Activated naive CD4-positive, alpha-beta T cell treated with anti-CD3 and anti-CD28 coated beads for 36 hours (primary cell): ENCODE data around the gene SFPQ. TPM values are rescaled to one million over a fixed set of nuclear protein-coding genes. Genes with fewer than 3 reads are reported as not detected.
"Not testable (repeated sequence)": the region's sequence is repeated elsewhere in the genome, so short reads cannot be mapped to it uniquely, and the experiment has no call there.

ENCODE experiments used
- CTCF ChIA-PET: fragments of 350-600 bp; sonication (Branson Sonifier 250); formaldehyde crosslinking; loops from one replicate; lab custom pipeline; 2021; ENCODE audit warnings: antibody characterized with exemption; lab: Charles Lee
- DNase-seq: peaks from one replicate; pipeline ENCODE4 v3.0.0-alpha.2; 2020
- H3K27ac Mint-ChIP-seq: one replicate; pipeline ENCODE4 v1.8.0; 2021; ENCODE audit warnings: mild to moderate bottlenecking, mixed read lengths
- H3K27me3 Mint-ChIP-seq: one replicate; pipeline ENCODE4 v1.8.0; 2021; ENCODE audit warnings: low read depth, mixed read lengths
- H3K36me3 Mint-ChIP-seq: one replicate; pipeline ENCODE4 v1.8.0; 2021; ENCODE audit warnings: low read depth, mixed read lengths
- H3K4me1 Mint-ChIP-seq: one replicate; pipeline ENCODE4 v1.8.0; 2021; ENCODE audit warnings: low read depth, mixed read lengths
- H3K4me3 Mint-ChIP-seq: one replicate; pipeline ENCODE4 v1.8.0; 2021; ENCODE audit warnings: mild to moderate bottlenecking, moderate library complexity, mixed read lengths
- H3K9me3 Mint-ChIP-seq: one replicate; pipeline ENCODE4 v1.8.0; 2021; ENCODE audit warnings: mixed read lengths
- intact Hi-C: fragments of 100-400 bp; cut with micrococcal nuclease; formaldehyde crosslinking; loops from one replicate; pipeline ENCODE4 v1.15.1; 2023
- total RNA-seq, 2 experiments: library from RNA; stranded (reverse); gene quantifications; one replicate each; pipeline ENCODE4 v1.2.3, GENCODE V29; 2021

Gene SFPQ
- total RNA-seq, 2 experiments from 2014 or later, result 260 to 269 TPM

DNA sequence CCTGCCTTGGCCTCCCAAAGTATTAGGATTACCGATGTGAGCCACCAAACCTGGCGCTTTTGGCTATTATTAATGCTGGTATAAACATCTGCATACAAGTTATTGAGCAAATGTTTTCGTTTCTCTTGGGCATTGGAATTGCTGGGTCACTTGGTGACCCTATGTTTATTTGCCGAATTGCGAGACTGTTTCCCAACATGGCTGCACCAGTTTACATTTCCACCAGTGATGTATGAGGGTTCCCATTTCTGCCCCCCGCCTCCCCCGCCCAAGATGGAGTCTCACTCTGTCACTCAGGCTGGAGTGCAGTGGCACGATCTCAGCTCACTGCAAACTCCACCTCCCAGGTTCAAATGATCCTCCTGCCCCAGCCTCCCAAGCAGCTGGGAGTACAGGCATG is 20.9 kb downstream of the SFPQ start:
- H3K9me3 Mint-ChIP-seq, result no peaks in the 10 kb centered on the region
- no peak overlapping the region for H3K4me3 Mint-ChIP-seq
- no peak overlapping the region for H3K27ac Mint-ChIP-seq
- CTCF ChIA-PET, result interaction anchor here (0.6 kb wide), 1 partner anchor 28 kb away, joined by 3 read pairs; no protein-coding TSS in a partner anchor
- H3K36me3 Mint-ChIP-seq, result peaks cover 13% of the 10 kb centered on the region
- no peaks in the 10 kb centered on the region for H3K27me3 Mint-ChIP-seq
- intact Hi-C loops, result no loop called here
- H3K4me1 Mint-ChIP-seq, result no peaks in the 10 kb centered on the region
- DNase-seq, result no peak

DNA sequence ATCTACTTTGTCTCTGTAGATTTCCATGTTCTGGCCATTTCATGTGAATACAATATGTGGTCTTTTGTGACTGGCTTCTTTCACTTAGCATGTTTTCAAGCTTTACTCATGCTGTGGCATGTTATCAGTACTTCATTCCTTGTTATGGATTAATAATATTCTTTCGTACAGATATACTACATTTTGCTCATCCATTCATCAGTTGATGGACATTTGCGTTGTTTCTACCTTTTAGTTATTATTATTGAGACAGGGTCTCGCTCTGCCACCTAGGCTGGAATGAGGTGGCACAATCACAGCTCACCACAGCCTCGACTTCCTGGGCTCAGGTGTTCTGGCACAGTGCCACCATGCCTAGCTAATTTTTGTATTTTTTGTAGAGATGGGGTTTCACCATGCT is 21.4 kb downstream of the SFPQ start:
- CTCF ChIA-PET, result interaction anchor here (0.6 kb wide), 1 partner anchor 28 kb away, joined by 3 read pairs; no protein-coding TSS in a partner anchor
- H3K27me3 Mint-ChIP-seq, result no peaks in the 10 kb centered on the region

GRCh38 chr1:35164893-35165292 is 28.1 kb downstream of the SFPQ start:
- no peaks in the 10 kb centered on the region for H3K4me1 Mint-ChIP-seq
- no peak overlapping the region for H3K4me3 Mint-ChIP-seq

More for the DNA sequence above, 21.4 kb downstream of the SFPQ start:
- no peak for DNase-seq
- Mint-ChIP-seq H3K27ac (no peak overlapping the region), H3K36me3 (peaks cover 12% of the 10 kb centered on the region), H3K9me3 (no peaks in the 10 kb centered on the region), H3K4me1 (no peaks in the 10 kb centered on the region), H3K4me3 (no peak overlapping the region)
- intact Hi-C loops, result no loop called here

GRCh38 chr1:35151220-35151619 is 41.7 kb downstream of the SFPQ start:
- no peaks in the 10 kb centered on the region for H3K27me3 Mint-ChIP-seq
- intact Hi-C loops, result no loop called here

More at GRCh38 chr1:35164893-35165292, 28.1 kb downstream of the SFPQ start:
- intact Hi-C loops, result no loop called here
- H3K27ac Mint-ChIP-seq, result no peak overlapping the region
- DNase-seq, result no peak
- H3K9me3 Mint-ChIP-seq, result peaks cover 8% of the 10 kb centered on the region
- CTCF ChIA-PET, result interaction anchor here (0.6 kb wide), 1 partner anchor 1559 kb away, joined by 3 read pairs; no protein-coding TSS in a partner anchor
- no peaks in the 10 kb centered on the region for H3K27me3 Mint-ChIP-seq
- peaks cover 2% of the 10 kb centered on the region for H3K36me3 Mint-ChIP-seq

GRCh38 chr1:35145892-35146549 is 46.9 kb downstream of the SFPQ start:
- H3K27me3 Mint-ChIP-seq, H3K27ac Mint-ChIP-seq, CTCF ChIA-PET, H3K9me3 Mint-ChIP-seq, H3K4me3 Mint-ChIP-seq, intact Hi-C loops, H3K36me3 Mint-ChIP-seq: not testable (repeated sequence)
- peak; percentile 10 for DNase-seq
- H3K4me1 Mint-ChIP-seq, result peaks cover 12% of the 10 kb centered on the region

More at GRCh38 chr1:35151220-35151619, 41.7 kb downstream of the SFPQ start:
- no peak overlapping the region for H3K27ac Mint-ChIP-seq
- H3K4me3 Mint-ChIP-seq, result no peak overlapping the region
- CTCF ChIA-PET, result no interaction called here
- no peaks in the 10 kb centered on the region for H3K36me3 Mint-ChIP-seq
- no peak for DNase-seq
- peaks cover 5% of the 10 kb centered on the region for H3K4me1 Mint-ChIP-seq
- no peaks in the 10 kb centered on the region for H3K9me3 Mint-ChIP-seq

DNA sequence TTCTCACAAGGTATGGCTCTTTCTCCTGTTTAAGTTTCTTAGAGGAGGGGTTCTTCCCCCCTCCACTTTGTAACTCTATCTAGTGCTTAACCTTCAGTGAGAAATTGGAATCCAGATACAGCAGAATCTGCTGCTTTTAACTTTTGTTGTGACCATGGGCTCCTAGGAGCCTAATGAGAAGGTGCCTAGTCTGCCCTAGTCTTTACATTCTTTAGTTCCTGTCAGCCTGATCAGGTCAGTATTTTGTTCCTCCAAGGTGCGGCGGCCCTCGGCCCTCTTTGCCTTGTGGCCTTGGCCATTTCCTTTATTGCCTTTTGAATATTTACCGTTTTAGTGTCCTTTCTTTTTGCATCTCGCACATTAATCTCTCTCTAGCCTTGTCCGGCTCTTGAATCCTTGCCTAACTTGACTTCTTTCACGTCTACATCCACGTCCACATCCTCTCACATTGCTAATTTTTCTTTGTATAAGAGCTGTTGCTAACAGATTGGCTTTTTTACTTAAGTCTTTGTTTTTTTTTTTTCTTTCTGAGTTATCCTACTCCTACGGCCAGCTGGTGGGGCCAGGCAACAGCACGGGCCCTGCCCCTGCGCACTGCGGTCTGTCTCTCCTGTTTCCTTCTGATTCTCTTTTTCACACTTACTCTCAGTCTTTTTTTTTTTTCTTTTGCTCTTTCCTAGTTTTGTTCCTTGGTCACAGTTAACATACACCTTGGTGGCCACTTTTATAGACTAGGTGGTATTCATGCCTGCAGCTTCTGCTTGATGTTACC is 49.0 kb downstream of the SFPQ start:
- H3K4me3 Mint-ChIP-seq, result no peak overlapping the region
- no peak overlapping the region for H3K27ac Mint-ChIP-seq
- H3K9me3 Mint-ChIP-seq, result no peaks in the 10 kb centered on the region
- CTCF ChIA-PET, result interaction anchor here (0.6 kb wide), 1 partner anchor 28 kb away, joined by 3 read pairs; no protein-coding TSS in a partner anchor
- intact Hi-C loops, result no loop called here
- H3K27me3 Mint-ChIP-seq, result no peaks in the 10 kb centered on the region
- no peaks in the 10 kb centered on the region for H3K36me3 Mint-ChIP-seq
- no peak for DNase-seq
- H3K4me1 Mint-ChIP-seq, result peaks cover 12% of the 10 kb centered on the region

DNA sequence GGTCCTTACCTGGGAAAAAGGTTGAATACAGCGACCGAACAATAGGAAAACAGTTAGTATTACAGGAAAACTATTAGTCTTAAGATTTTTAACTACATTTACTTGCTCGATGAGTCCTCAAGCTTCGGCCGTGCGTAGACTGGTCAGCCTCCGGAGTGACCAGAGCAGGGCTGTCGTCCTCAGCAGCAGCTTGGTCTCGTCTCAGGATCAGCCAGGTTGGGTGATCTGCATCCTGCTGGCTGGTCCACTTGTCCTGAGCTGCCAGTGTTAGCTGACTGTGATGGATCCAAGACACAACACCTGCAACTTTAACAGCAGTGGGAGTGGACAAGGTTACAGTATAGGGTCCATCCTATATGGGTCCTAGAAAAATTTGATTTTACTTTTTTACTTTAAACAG is 50.2 kb downstream of the SFPQ start:
- H3K36me3 Mint-ChIP-seq, H3K27ac Mint-ChIP-seq, H3K9me3 Mint-ChIP-seq, H3K27me3 Mint-ChIP-seq, DNase-seq, intact Hi-C loops, H3K4me3 Mint-ChIP-seq: not testable (repeated sequence)
- CTCF ChIA-PET, result interaction anchor here (0.8 kb wide), 1 partner anchor 290 kb away, joined by 3 read pairs; no protein-coding TSS in a partner anchor
- H3K4me1 Mint-ChIP-seq, result peaks cover 12% of the 10 kb centered on the region

DNA sequence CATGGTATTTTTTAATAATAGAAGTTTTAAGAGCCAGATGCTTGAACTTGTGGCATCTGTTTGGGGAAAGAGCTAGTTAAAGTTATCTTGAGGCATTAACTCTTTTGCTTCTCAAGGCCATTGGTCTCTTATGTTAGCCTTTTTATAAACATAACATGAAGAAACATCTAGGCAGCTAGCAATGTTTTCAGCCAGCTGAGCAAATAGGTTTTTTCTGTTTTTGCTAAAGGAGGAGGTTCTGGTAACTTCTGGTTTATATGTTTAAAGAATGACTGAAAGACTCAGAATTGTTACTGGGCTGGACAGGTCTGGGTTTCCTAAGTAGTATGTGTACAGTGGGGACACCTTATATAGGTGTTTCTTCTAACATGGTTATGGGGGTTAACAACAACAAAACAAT is 50.7 kb downstream of the SFPQ start:
- CTCF ChIA-PET, result interaction anchor here (0.8 kb wide), 1 partner anchor 289 kb away, joined by 3 read pairs; no protein-coding TSS in a partner anchor
- H3K27me3 Mint-ChIP-seq, H3K4me3 Mint-ChIP-seq, H3K9me3 Mint-ChIP-seq, H3K27ac Mint-ChIP-seq, H3K36me3 Mint-ChIP-seq, intact Hi-C loops, DNase-seq: not testable (repeated sequence)
- H3K4me1 Mint-ChIP-seq, result peaks cover 12% of the 10 kb centered on the region

GRCh38 chr1:35137590-35137989 is 55.4 kb downstream of the SFPQ start:
- H3K27ac Mint-ChIP-seq, intact Hi-C loops, DNase-seq, H3K4me1 Mint-ChIP-seq, H3K4me3 Mint-ChIP-seq, CTCF ChIA-PET, H3K27me3 Mint-ChIP-seq, H3K36me3 Mint-ChIP-seq, H3K9me3 Mint-ChIP-seq: not testable (repeated sequence)

- no peak overlapping the region for H3K27ac Mint-ChIP-seq
- CTCF ChIA-PET, result no interaction called here
Observed at GRCh38 chr1:35136780-35137179, 56.2 kb downstream of the SFPQ start.

More at GRCh38 chr1:35136780-35137179, 56.2 kb downstream of the SFPQ start:
- H3K4me1 Mint-ChIP-seq, result no peaks in the 10 kb centered on the region
- DNase-seq, result no peak
- H3K4me3 Mint-ChIP-seq, result no peak overlapping the region
- H3K36me3 Mint-ChIP-seq, result no peaks in the 10 kb centered on the region
- H3K27me3 Mint-ChIP-seq, result no peaks in the 10 kb centered on the region
- H3K9me3 Mint-ChIP-seq, result no peaks in the 10 kb centered on the region
- intact Hi-C loops, result no loop called here
